Erythroblast (primary cell): ENCODE measurements around the gene VAV2.

Source experiments
- GATA1 ChIP-seq: IDR thresholded peaks from 2 replicates; pipeline ENCODE4 v1.6.1; 2011; ENCODE audit warnings: low read depth, mild to moderate bottlenecking, control low read depth, low read length, moderate library complexity
- POLR2A ChIP-seq: IDR thresholded peaks from 2 replicates; pipeline ENCODE4 v1.6.1; 2011; ENCODE audit warnings: mild to moderate bottlenecking, low read length

GRCh38 chr9:133807818-133808217 is 184.3 kb downstream of the VAV2 start:
- TF ChIP-seq POLR2A (no peak), GATA1 (no peak)
